Epithelial cell of proximal tubule (primary cell): Measurements from ENCODE around the gene ITGAE. TPM values are rescaled to one million over a fixed set of nuclear protein-coding genes. Genes with fewer than 3 reads are reported as not detected.
A peak's percentile ranks its signal among the peaks of the same experiment; 100 is the strongest.

Experiments
- DNase-seq: peaks from one replicate; pipeline ENCODE4 v3.0.0-alpha.2; 2011; ENCODE audit warnings: low read depth
- H3K4me3 ChIP-seq: 2 replicates; pipeline ENCODE4 v1.5.1; 2011; ENCODE audit warnings: low read depth, mild to moderate bottlenecking, low read length
- CTCF ChIP-seq: conservative IDR thresholded peaks from 2 replicates; pipeline ENCODE4 v1.5.1; 2012; ENCODE audit warnings: low read depth, mild to moderate bottlenecking, low read length
- total RNA-seq: library from RNA; depleted of rRNA; stranded (reverse); fragments of >200 nt; gene quantifications from 2 replicates; pipeline ENCODE4 v1.2.3, GENCODE V29; 2015

ITGAE gene
- total RNA-seq, 1 donor from 2014 or later, result 36.0 TPM

GRCh38 chr17:3679531-3680126, 121.4 kb downstream of the ITGAE start:
- no peak for TF ChIP-seq CTCF
- no peak for DNase-seq
- H3K4me3 ChIP-seq, result no peak overlapping the region

DNA sequence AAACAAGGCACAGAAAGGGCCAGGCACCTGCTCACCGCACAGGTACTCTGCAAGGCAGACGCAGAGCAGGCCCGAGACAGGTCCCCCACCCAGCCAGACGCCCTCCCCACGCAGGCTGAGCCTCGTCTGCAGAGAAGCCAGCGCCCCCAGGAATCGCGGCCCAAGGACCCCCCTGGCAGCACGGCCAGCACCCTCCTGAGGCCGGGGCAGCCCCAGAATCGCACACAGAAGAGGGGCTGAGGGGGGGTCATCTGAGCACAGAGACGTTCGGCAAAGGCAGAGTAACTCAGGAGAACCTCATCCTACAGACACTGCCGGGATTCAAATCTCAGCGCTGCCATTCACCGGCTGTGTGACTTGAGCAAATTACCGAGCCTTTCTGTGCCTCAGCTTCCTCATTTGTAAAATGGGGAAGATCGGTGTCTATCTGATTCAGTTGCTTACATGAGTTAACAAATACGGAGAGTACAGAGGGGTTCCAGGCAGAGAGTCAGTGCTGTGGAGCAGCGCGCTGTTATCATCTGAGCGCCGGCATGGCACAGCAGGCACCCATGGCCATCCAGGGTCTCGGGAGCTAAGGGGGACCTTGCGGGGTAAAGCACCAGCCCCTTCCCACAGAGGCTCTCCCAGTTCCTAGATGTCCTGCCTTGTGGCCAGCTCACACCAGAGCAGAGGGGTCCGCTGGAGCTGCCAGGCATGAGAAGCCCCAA, 122.0 kb downstream of the ITGAE start:
- no peak for TF ChIP-seq CTCF
- DNase-seq, result no peak
- H3K4me3 ChIP-seq, result no peak overlapping the region

- no peak overlapping the region for H3K4me3 ChIP-seq
- TF ChIP-seq CTCF, result no peak
- DNase-seq, result no peak
Measured at GRCh38 chr17:3678095-3678820, 122.7 kb downstream of the ITGAE start.

- DNase-seq, result no peak
- no peak for TF ChIP-seq CTCF
- H3K4me3 ChIP-seq, result no peak overlapping the region
Measured at GRCh38 chr17:3675886-3676285, 125.1 kb downstream of the ITGAE start.

GRCh38 chr17:3672571-3672970, 128.4 kb downstream of the ITGAE start:
- DNase-seq, result no peak
- no peak overlapping the region for H3K4me3 ChIP-seq
- TF ChIP-seq CTCF, result no peak

DNA sequence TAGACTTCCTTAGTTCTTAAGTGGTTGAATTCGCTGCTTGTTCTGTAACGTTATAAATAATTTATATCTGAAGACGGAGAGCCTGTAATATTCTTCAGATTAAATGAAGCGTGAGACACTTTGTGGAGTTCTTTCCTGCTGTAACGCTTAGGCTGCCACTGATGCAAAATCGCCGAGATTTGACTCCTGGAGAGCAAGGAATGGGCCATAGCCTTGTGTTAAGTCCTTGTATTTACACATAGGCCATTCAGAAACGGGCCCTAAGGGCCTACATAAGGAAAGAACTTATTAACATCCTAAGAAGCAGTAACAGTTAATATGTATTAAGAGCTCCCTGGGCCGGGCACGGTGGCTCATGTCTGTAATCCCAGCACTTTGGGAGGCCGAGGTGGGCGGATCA, 131.4 kb downstream of the ITGAE start:
- peak overlapping the region; percentile 97 for H3K4me3 ChIP-seq
- no peak for TF ChIP-seq CTCF
- no peak for DNase-seq
